Activated naive CD4-positive, alpha-beta T cell treated with anti-CD3 and anti-CD28 coated beads, Interleukin-2, amount 10 ng/mL, durations not matched to agents 5 hours and 36 hours (primary cell): ENCODE measurements around the gene SIM1. TPM values are rescaled to one million over a fixed set of nuclear protein-coding genes. Genes with fewer than 3 reads are reported as not detected.

Experiments used
- total RNA-seq, 2 experiments: library from RNA; stranded (reverse); gene quantifications; one replicate each; pipeline ENCODE4 v1.2.3, GENCODE V29; 2021

The SIM1 gene
- total RNA-seq: not detected

GRCh38 chr6:100464903-100465700 lies at the start of gene SIM1:
Gene SIM1, minus strand, starts transcription at chr6:100464921. Its CDS starts 1,453 bp downstream, at chr6:100463468.

